LNCAP (cell line): ENCODE results near the gene THY1.

Experiments used
- TF ChIP-seq, protein P1 (sequence below): fragments of 450-650 bp; IDR thresholded peaks from 2 replicates; pipeline ENCODE4 v1.5.1; 2017; ENCODE audit warnings: mild to moderate bottlenecking

Gene THY1

DNA sequence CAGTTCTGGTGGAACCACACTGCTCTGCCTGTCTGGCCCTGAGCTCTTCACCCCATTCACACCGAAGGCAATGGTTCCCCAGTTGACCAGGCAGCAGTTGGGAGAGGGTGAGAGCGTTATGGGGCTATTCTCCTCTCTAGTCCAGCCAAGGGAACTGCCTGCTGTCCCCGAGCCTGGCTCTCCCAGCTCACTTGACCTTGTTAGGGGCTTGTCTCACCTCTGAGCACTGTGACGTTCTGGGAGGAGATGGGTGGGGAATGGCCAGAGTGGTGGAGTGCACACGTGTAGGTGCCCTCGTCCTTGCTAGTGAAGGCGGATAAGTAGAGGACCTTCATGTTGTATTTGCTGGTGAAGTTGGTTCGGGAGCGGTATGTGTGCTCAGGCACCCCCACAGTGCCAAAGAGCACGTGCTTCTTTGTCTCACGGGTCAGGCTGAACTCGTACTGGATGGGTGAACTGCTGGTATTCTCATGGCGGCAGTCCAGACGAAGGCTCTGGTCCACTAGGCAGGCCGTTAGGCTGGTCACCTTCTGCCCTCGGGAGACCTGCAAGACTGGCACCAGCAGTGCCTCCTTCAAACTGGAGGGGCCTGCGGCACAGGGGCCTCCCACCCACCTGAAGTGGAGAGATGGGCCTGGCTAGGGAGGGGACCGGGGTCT lies 3.0 kb downstream of the THY1 start:
- TF ChIP-seq, protein P1, sequence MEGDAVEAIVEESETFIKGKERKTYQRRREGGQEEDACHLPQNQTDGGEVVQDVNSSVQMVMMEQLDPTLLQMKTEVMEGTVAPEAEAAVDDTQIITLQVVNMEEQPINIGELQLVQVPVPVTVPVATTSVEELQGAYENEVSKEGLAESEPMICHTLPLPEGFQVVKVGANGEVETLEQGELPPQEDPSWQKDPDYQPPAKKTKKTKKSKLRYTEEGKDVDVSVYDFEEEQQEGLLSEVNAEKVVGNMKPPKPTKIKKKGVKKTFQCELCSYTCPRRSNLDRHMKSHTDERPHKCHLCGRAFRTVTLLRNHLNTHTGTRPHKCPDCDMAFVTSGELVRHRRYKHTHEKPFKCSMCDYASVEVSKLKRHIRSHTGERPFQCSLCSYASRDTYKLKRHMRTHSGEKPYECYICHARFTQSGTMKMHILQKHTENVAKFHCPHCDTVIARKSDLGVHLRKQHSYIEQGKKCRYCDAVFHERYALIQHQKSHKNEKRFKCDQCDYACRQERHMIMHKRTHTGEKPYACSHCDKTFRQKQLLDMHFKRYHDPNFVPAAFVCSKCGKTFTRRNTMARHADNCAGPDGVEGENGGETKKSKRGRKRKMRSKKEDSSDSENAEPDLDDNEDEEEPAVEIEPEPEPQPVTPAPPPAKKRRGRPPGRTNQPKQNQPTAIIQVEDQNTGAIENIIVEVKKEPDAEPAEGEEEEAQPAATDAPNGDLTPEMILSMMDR: no peak

DNA sequence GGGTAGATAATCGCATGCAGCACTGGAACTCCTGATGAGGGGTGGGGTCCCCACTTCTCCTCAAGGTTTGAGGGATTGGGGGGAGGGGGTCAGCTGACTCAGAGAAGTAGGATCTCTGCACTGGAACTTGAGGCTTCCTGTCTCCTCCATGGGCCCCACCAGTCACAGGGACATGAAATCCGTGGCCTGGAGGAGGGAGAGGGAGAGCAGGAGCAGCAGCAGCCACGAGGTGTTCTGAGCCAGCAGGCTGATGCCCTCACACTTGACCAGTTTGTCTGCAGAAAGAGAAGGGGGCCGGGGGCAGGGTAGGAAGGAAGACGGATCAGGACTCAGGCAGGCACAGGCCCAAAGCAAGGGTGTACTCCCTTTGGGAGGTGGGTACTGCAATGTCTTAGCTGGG lies 3.7 kb downstream of the THY1 start:
- TF ChIP-seq, protein P1: no peak

DNA sequence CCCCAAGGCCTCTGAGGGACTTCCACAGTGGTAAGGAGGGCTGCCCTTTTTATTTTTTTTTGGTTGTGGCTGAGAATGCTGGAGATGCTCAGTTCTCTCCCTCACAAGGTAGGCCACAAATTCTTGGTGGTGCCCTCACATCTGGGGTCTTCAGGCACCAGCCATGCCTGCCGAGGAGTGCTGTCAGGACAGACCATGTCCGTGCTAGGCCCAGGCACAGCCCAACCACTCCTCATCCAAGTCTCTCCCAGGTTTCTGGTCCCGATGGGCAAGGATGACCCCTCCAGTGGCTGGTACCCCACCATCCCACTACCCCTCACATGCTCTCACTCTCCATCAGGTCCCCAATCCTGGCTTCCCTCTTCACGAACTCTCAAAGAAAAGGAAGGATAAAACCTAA lies 4.2 kb downstream of the THY1 start:
- TF ChIP-seq, protein P1: no peak

DNA sequence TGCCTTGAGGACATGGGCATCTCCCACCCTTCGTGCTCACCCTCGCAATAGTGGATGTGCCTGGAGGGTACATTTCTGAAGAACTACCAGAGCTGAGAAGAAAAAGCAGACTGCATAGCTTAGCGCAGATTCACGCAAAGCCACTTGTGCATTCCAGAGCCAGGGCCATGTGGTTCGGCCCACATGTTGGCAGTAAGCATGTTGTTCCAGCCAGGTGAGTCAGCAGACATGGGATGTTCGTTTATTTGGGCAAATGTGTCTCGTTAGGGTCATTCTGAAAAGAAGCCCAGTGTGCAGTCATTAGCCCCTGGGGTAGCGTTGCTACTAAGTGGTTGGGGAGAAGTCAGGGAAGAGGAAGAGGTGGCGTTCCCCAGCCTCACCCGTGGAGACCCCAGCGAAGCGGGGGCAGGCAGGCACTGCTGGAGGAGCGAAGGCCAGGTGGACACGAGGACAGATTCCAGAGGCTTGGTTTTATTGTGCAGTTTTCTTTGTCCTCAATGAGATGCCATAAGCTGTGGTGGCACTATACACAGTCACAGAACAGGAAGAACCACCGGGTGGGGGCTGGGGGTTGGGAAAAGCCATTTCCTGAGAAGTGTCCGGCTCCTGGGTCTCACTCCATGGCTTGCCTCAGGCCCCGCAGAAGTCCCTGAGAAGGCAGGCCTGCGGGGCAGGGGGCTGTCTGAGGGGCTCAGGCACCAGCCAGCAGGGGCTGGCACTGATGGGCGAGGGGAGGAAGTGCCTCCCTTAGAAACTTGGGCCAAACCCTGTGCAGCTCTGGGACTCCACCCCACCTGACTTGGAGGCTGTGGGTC lies 5.0 kb downstream of the THY1 start:
- TF ChIP-seq, protein P1: no peak

DNA sequence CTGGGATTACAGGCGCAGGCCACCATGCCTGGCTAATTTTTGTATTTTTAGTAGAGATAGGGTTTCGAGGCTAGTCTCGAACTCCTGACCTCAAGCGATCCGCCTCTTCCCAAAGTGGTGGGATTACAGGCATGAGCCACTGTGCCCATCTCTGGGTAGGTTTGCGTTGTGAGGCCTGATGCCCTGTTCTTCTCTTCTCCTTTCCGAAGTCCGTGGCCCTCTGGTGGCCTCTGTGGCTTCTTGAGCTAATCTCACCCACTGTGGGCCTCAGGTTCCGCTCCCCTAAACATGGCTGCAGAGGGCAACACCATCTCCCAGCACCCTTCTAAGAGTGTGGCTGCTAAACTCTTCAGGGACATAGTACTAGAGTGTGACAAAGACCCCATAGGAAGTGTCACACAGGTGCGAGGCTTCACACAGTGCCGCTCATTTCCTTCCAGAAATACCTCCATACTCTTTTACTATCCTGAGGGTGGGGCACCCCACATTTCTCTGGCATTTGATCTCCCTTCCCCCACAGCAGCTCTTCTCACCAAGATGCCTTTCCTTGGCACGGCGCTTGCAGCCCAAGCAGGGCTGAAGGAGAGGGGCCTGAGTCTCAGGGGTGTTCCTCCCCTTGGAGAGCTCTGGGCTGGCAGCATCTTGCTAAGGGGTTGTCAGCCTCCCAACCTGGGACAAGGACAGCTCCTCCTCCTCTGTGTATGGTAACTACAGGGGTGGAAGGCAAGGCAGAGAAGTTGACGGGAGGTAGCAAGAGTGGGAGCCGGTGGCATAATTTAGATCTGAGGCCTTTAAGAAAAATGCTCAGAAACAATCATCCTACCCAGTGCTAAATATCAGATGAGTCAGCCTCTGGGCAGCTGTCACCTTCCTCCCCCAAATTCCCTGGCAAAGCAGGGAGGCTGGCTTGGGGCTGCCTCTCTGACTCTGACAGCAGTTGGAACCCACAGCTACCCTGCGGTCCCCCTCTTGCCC lies 6.1 kb downstream of the THY1 start:
- TF ChIP-seq, protein P1: no peak

DNA sequence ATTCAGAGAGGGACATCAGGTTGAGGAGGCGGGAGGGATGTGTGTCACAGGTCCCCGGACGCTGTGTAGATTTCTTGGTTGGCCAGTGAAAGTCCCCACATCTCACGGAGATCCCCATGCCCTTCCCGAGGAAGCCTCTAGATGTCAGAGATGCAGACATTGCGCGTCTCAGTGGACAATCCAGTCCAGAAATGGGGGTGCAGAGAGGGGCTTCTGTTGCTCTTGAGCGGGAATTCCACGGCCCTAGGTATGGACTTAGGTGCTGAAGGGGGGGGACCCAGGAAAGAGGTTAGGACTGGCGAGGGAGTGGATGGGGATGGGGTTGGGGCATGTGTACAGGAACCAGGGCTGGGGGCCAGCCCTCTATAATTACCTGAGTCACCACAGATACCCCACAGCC lies 7.0 kb downstream of the THY1 start:
- TF ChIP-seq, protein P1: no peak

DNA sequence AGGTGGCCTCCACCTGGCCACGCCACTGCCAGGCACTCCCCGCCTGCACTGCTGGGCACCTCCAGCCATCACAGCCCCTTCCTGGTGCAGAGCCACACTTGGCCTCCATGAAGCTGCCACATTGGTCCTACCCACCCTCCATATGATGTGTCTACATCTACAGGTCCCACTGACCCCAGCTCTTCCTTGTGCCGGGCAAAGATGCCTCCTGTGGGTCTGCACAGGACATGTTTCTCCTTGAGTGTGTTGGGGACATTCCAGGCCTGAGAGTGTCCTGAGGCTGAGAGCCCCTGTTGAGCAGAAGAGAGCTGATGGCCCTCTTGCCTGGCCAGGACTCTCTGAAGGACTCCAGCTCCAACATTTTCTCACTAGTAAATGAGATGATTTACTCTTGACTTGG lies 7.5 kb downstream of the THY1 start:
- TF ChIP-seq, protein P1: no peak
